ENCODE results near the gene STX18.

GRCh38 chr4:4477391-4477790 lies 64.5 kb downstream of the STX18 start:
- TF ChIP-seq CTCF (IDR thresholded peaks at IDR 0.05), result no peak
- TF ChIP-seq POLR2A (IDR thresholded peaks at IDR 0.05), result no peak

Measured in right lobe of liver (tissue), 4 donors.